Measurements from ENCODE around the gene SPEN. TPM values are rescaled to one million over a fixed set of nuclear protein-coding genes. Genes with fewer than 3 reads are reported as not detected.

The SPEN gene
- total RNA-seq, 1 experiment from 2014 or later: 48.3 TPM

DNA sequence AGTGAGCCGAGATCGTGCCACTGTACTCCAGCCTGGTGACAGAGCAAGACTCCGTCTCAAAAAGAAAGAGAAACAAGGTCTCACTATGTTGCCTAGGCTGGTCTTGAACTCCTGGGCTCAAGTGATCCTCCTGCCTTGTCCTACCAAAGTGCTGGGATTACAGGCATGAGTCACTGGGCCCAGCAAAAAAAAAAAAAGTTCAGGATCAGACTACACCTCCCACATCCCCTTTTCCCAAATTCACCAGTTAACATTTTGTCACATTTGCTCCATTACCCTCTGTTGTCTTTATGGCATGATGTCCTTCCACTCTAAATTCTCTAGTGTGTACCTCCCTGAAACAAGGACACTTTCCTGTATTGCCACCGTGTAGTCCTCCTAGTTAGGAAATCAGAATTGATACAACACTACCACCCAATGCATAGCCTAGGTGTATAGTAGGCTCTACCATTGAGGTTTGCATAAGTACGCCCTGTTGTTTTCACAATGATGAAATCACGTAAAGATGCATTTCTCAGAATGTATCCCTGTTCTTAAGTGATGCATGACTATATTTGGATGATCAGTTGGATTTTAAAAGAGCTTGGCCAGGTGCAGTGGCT is 10.7 kb downstream of the SPEN start:
- Mint-ChIP-seq H3K4me3 (ENCODE audit: low read depth, unreplicated experiment) (no peak overlapping the region), H3K27ac (ENCODE audit: unreplicated experiment) (peak overlapping the region; percentile 54), H3K27me3 (ENCODE audit: unreplicated experiment) (no peaks in the 10 kb centered on the region), H3K4me1 (ENCODE audit: low read depth, unreplicated experiment) (peaks cover 8% of the 10 kb centered on the region), H3K9me3 (ENCODE audit: low read depth, unreplicated experiment) (no peaks in the 10 kb centered on the region), H3K36me3 (ENCODE audit: insufficient read depth, unreplicated experiment) (no peaks in the 10 kb centered on the region)
- CTCF ChIA-PET: no interaction called here
- TF ChIP-seq CTCF (IDR thresholded peaks at IDR 0.05; ENCODE audit: unreplicated experiment): no peak
- no TSS peak for BruUV-seq (replicated peaks)
- intact Hi-C loops (cut with micrococcal nuclease; ENCODE audit: unreplicated experiment): no loop called here
- DNase-seq: no peak

GRCh38 chr1:15858672-15859372 is 11.3 kb downstream of the SPEN start:
- Mint-ChIP-seq H3K4me3 (ENCODE audit: low read depth, unreplicated experiment) (no peak overlapping the region), H3K27ac (ENCODE audit: unreplicated experiment) (peak overlapping the region; percentile 54), H3K27me3 (ENCODE audit: unreplicated experiment) (no peaks in the 10 kb centered on the region), H3K36me3 (ENCODE audit: insufficient read depth, unreplicated experiment) (no peaks in the 10 kb centered on the region), H3K4me1 (ENCODE audit: low read depth, unreplicated experiment) (peaks cover 8% of the 10 kb centered on the region), H3K9me3 (ENCODE audit: low read depth, unreplicated experiment) (no peaks in the 10 kb centered on the region)
- CTCF ChIA-PET: no interaction called here
- no TSS peak for BruUV-seq (replicated peaks)
- DNase-seq: no peak
- no peak for TF ChIP-seq CTCF (IDR thresholded peaks at IDR 0.05; ENCODE audit: unreplicated experiment)
- intact Hi-C loops (cut with micrococcal nuclease; ENCODE audit: unreplicated experiment): no loop called here

DNA sequence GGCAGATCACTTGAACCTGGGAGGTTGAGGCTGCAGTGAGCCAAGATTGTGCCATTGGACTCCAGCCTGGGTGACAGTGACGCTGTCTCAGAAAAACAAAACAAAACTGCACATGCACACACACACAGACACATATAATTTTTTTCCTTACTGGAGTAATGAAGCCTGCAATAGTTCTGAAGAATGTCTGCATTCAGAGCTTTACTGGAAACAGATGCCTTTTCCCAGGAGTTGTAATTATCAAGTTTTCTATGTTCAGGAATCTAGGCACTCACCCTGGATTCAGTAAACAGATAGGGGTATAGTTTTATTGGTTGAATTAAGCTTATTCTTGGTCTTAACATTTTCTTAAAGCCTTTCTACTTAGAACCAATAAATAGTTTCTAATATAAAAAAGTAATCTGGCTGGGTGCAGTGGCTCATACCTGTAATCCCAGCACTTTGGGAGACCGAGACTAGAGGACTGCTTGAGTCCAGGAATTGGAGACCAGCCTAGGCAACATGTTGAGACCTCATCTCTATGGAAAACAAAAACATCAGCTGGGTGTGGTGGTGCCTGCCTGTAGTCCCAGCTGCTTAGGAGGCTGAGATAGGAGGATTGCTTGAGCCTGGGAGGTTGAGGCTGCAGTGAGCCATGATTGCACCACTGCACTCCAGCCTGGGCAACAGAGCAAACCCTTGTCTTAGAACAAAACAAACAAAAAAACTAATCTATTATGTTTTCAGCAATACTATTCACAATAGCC is 15.8 kb downstream of the SPEN start:
- no peak for TF ChIP-seq CTCF (IDR thresholded peaks at IDR 0.05; ENCODE audit: unreplicated experiment)
- peaks cover 3% of the 10 kb centered on the region for H3K4me1 Mint-ChIP-seq (ENCODE audit: low read depth, unreplicated experiment)
- no peak for DNase-seq
- CTCF ChIA-PET: no interaction called here
- intact Hi-C loops (cut with micrococcal nuclease; ENCODE audit: unreplicated experiment): no loop called here
- H3K36me3 Mint-ChIP-seq (ENCODE audit: insufficient read depth, unreplicated experiment): no peaks in the 10 kb centered on the region
- H3K9me3 Mint-ChIP-seq (ENCODE audit: low read depth, unreplicated experiment): no peaks in the 10 kb centered on the region
- no TSS peak for BruUV-seq (replicated peaks)
- H3K27me3 Mint-ChIP-seq (ENCODE audit: unreplicated experiment): no peaks in the 10 kb centered on the region
- no peak overlapping the region for H3K27ac Mint-ChIP-seq (ENCODE audit: unreplicated experiment)
- no peak overlapping the region for H3K4me3 Mint-ChIP-seq (ENCODE audit: low read depth, unreplicated experiment)

DNA sequence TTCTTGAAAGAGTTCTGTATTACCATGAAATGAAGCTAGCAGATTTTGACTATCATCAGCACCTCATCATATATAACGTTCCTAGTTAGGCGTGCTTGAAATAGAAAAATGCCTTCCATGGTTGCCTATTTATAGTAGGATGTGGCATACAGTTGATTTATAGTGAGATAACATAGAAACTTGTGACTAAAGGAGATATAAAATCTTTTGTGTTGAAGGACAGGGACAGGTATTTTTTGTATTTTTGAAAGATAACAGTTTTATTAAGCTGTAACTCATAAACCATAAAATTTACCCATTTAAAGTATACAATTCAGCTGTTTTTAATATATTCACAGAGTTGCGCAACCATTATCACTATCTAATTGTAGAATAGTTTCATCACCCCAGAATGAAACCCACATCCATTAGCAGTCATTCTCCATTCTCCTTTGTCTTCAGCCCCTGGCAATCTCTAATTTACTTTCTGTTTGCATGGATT is 19.3 kb downstream of the SPEN start:
- CTCF ChIA-PET: no interaction called here
- Mint-ChIP-seq H3K9me3 (ENCODE audit: low read depth, unreplicated experiment) (no peaks in the 10 kb centered on the region), H3K4me1 (ENCODE audit: low read depth, unreplicated experiment) (peaks cover 10% of the 10 kb centered on the region), H3K27ac (ENCODE audit: unreplicated experiment) (no peak overlapping the region), H3K27me3 (ENCODE audit: unreplicated experiment) (no peaks in the 10 kb centered on the region), H3K36me3 (ENCODE audit: insufficient read depth, unreplicated experiment) (peaks cover under 1% of the 10 kb centered on the region), H3K4me3 (ENCODE audit: low read depth, unreplicated experiment) (no peak overlapping the region)
- TF ChIP-seq CTCF (IDR thresholded peaks at IDR 0.05; ENCODE audit: unreplicated experiment): no peak
- no peak for DNase-seq
- no TSS peak for BruUV-seq (replicated peaks)
- intact Hi-C loops (cut with micrococcal nuclease; ENCODE audit: unreplicated experiment): no loop called here
